NCI-H1694 (cell line): ENCODE measurements around the gene UNC79.
A peak's percentile ranks its signal among the peaks of the same experiment; 100 is the strongest.

ENCODE experiments used
- DNase-seq: peaks from one replicate; lab custom pipeline; 2025; lab: John Stamatoyannopoulos, UW

Gene UNC79

DNA sequence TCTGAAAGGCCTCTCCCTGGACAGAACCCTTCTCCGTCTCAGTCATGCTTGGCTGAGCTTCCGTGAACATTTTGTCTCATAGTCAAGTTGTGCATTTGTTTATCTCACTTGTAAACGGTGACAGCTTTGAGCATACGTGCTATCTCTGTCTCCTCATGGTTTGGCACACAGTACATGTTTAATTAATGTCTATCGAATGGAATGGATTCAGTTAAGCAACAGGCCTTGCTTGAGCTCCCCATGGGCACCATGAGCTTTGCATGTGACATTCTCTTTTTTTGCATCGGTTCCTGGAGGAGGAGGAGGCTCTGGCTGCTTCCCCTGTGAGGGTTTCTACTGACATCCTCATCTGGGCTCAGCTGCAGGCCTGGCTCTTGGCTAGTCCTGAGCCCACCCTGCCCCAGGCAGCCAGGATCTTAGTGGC, 277.6 kb downstream of the UNC79 start:
- no peak for DNase-seq

DNA sequence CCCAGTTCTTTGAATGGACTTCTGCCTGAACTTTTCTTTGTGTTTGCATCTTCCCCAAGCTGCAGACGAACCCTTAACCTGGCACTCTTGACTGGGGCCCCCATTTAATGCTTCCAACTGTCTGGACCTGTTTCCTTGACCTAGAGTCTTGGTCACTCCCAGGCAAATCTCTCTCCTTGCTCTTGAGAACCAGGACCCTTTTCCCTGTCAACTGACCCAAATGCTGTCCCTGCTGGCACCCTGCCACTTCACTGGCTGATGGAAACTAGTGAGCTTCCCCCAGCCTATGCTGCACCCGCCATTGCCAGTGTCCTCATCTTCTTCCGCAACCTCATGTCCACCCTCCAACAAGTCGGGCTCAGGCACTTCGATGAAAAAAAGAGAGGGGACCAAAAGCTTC, 278.1 kb downstream of the UNC79 start:
- DNase-seq: no peak

DNA sequence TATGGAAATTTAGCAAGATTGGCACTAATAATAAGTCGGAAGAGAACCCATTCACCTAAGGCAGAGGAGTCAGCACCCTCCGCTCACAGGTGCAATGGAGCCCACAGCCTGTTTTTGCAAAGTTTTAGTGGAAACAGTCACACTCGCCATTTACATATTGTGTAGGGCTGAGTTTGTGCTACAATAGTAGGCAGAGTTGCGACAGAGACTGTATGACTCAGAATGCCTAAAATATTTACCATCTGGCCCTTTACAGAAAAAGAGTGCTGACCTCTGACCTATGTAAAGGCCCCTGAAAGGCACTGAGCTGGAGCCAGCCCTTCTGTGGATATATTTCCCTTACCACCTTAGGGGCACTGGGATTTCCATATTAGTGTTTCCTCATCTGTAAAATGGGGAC, 278.5 kb downstream of the UNC79 start:
- no peak for DNase-seq

DNA sequence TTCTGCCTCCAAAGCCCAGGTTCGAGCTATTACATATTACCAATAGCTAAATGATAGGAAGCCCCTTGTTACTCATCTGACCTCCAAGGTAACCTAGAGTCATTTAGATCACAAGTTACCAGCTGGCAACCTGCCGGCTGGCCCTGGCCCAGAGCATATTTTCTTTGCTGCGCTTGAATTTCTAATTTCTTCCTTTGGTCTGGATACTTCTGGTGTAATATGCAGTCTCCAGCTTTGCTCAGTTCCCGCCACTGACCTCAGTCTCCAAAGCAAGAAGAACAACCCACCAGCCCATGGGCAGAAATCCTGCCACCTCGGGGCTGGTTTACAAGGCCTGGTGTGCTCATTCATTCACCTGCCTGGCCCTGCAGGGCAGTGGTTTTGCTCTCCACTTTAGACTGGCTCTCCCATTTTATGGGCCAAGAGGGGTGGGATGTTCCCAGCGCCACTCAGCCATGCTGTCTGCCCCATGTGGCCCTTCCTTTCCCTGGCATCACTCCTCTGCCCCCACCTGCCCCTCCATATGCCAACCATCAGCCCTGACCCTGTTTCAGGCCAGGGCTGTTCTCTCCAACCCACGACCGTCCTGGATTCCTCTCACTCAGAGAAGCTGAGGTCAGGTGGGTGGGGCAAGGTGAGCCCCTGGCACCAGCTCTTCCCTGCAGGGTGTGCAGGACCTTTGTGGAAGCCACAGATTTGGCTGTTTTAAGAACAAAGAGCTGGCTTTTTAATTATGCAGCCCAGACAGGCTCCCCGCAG, 281.5 kb downstream of the UNC79 start:
- DNase-seq: peak; percentile 47

DNA sequence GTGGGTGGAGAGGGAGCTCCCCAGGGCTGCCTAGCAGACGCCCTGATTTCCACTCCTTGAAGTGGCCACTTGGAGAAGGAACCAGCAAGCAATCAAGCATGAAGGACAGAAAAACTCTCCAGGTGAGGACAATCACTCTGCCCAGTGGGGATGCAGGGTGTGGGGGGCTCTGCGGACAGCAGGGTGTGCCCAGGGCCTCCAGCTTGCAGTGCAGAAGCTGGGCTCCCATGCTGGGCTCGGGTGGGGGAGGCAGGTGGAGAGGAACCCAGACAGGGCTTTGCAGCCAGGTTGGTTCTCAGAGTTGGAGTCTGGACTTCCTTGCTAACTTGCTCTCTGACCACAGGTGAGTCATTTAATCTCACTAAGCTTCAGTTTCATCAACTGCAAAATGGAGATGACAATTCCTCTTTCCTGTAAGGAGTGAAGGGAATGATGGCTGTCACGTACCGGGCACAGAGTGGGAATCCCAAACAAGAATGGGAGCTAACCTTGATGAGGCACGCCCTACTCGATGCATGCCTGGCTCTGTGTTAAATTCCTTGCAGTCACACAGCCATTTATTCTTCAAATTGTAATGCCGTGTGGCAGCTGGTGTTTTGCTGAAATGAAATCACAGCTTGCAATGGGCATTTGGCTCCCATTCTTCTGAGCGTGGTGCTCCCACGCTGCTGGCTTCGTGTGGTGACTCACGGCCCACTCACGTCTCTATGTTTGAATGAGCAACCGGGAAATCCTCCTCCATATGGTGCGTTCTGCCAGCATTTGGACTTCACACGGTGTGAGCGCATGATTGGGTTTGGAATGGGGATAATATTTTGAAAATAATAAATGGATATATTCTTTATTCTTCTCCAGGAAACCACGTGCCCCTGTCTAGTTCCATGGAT, 282.3 kb downstream of the UNC79 start:
- DNase-seq: peak; percentile 88

DNA sequence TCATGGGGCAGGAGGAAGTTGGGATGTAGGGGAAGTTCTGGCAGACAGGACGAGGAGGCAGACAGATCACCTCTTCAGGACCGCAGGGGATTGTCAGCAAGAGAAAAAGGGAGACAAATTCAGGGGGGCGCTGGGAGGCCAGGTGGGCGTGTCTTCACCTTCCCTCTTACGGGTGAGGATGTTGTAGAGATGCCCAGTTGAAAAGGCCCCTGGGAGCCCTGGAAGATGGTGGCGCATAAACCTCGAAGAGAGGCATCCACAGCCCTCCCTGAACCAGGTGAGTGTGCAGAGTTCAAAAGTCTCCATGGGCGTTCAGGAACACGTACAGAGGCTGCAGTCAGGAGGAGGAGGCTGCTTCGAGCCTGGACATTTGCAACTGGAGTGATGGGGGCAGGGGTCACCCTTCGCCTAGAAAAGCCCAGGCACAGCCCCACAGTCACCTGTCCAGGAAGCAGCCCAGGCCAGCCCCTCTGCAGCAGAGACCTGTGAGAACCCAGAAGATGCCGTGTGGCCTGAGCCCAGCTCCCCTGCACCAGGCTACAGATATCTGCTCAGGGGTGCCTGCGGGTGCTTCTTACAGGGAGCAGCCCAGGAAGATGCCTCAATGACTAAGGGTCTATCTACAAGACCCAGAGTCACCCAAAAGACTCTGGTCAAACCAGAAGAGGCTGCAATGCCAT, 283.1 kb downstream of the UNC79 start:
- no peak for DNase-seq

DNA sequence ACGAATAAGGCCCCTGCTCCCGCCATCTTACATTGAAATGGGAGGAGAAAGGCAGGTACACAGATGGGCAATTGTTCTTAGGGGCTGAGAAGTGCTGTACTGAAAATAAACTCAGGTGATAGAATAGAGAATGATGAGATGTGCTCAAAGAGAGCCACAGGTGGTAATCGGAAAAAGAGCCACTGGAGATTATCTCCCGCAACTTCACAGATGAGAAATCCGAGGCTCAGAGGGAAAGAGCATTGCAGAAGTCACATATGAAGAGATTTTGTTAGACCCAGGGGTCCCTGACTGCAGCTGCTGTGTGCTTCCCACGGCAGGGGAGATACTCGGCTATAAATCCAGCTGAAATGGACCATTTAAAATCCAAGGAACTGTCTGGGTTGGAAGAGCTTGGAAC, 283.9 kb downstream of the UNC79 start:
- no peak for DNase-seq

DNA sequence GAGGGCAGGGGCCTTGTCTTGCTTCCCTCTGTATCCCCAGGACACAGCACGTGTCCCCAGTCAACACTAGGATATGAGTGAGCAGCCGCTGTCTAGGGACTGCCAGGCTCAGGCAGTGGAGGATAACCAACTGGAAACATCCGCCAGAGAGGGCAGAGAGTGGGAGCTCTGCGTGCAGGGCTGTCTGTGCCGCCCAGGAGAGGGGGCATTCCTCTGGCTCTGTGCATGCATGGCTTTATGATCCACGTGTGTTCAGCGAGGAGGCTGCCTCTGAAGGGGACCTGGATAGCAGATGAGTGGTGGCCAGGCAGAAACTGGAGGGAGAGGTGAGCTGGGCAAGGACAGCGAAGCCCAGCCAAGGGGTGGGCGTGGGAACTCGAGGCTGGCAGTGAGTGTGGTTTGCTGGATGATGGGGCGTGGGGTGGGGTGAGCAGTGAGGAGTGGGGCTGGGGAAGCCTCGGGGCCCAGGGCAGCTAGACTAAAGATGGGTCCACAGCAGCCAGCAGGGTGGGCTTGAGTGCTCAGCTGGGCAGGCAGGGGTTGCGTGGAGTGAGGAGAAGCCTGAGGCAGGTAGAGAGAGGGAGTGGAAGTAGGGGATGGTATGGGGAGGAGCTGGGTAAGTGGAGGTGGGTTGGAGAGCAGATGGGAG, 284.7 kb downstream of the UNC79 start:
- DNase-seq: no peak

DNA sequence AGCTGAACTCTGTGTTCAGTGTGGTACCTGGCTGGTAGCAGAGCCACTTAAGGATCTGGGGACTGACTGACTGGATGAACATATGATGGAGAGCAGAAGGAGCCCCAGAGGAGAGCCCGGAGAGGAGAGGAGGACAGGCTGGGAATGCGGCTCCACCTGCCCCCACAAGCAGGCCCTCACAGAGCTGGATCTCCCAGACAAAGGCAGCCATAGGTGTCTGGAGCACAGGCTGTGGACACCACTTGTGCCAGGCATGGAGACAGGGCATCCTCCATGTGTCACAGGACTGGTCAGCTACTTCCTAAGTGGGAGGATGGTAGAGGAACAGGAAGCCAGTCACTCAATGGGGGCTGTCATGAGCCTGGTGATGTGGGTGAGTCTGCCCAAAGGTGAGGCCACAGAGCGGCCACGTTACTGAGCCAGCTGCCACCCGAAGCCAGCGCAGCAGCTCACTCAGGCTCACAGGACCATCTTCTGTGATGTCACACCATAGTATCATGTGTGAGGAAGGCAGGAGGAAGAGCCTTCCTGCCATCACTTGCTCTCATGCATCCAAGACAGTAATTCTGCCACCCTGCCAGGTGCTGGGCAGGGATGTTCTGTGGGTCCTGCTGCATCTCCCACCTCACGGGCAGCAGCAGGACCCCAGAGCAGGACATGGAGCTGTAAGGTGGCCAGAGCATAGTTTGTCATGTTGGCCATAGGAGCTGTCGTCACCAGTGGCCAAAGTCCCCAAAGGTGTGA, 285.4 kb downstream of the UNC79 start:
- DNase-seq: no peak

DNA sequence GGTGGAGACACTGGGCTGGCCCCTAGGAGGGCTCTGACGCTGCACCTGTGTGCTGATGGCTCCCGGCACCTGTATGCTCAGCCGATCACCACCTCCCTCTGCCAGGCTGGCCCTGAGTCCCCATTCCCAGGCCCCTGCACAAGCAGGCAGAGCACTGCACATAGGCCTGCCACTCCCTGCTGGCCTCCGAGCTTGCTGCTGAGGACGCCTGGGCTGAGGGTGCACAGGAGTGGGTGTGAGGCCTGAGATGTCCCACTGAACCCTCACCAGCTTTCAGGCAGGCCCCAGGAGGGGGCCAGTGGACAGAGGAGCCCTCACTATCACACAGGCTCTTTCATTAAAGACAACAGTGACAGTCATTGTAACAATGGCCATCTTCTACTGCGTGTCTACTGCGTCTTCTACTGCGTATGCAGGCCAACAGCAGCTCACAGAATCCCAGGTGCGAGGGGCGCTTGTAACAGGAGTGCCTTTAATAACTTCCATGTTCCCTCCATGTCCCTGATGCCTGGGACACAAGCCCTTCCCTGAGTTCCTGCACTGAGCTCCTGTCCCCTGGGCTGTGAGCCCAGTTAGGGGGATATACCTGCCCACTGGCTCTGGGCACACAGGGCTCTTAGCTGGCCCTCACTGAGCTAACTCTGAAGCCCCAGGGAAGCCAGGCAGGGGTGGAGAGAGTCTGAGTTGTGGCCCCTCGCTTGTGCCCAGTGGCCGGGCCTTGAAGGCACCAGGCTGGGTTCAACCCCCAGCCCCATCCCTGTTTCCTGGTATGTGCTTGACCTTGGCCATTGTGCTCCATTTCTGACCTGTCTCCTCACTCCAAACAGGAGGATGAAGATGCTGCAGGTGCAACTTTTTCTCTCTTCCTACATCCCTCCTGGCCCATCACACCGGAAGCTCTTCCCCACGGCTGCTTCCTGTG, 286.3 kb downstream of the UNC79 start:
- no peak for DNase-seq

DNA sequence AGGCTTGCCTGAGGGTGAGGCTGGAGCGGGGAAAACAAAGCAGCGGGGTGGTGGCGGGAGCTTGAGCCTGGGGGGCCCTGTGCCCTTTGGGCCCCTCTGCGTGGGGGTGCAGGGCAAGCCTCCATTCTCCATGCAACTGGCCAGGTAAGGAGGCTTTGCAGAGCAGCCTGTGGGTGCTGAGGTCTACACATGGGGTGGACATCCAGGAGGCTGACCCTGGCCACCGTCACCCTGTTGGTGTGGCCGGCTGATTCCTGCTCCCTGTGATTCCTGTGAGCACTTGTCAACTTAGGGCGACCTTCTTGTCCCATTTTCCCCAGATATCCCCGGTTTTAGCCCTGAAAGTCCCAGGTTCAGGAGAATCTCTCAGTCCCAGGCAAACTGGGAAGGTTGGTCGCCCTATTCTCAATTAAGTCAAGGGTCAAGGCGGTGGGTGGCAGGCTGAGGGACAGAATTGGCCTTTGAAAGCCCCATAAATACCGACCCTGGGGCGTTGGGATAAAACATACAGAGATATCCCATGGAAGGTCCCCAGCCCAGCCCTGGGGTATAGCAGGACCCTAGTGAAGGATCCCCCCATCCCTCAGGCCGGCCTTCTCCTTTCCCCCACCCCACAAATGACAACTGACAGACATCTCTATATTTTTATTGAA, 287.1 kb downstream of the UNC79 start:
- DNase-seq: no peak

DNA sequence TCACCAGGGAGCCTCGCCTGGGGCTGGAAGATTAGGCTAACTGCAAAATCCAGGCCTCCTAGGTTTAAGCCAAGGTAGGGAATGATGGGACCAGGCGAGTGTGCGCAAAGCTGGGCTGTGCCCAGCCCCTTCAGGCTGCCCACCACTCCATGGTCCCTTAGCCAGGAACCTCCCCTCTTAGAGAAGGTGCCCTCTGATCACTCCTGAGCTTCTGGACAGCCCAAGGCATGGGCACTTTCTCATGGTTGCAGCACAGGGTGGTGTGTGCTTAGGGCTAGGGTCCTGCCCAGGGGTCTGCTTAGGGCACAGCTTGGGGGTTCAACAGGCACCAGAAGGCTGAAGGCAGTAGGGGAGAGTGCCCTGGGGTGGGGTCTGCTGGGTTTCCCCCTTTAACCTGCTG, 288.5 kb downstream of the UNC79 start:
- DNase-seq: no peak

DNA sequence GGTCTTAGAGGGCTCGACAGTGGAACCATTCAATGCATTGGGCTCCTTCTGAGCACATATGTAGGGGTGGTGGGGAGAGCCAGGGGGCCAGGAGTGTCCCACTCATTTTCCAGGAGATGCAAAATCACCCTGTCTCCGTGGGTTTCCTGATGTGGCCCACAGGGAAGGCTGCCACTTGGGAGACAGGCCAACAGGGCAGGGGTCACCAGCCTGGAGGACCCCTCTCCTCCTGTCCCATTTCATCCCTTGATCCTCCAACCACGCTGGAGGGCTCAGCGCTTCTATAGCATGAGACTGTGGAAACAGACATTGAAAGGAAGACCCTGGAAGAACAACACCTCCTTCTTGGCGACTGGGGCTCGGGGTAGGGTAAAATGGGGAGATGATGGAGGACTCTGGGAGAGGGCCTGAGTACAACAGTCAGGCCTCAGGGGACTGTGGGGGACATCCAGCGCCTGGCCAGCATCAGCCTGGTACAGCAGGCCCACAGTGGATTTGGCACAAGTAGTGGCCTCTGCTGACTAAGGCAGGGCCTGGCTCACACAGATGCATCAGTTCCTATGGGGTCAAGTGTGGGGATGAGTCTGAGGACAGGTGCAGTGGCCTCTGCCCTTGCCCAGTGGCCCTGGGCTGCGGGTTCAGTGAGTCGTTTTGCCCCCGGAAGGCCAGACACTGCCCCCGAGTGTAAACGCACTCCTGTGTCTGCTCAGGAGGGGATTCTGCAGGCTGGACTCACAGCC, 289.5 kb downstream of the UNC79 start:
- no peak for DNase-seq

DNA sequence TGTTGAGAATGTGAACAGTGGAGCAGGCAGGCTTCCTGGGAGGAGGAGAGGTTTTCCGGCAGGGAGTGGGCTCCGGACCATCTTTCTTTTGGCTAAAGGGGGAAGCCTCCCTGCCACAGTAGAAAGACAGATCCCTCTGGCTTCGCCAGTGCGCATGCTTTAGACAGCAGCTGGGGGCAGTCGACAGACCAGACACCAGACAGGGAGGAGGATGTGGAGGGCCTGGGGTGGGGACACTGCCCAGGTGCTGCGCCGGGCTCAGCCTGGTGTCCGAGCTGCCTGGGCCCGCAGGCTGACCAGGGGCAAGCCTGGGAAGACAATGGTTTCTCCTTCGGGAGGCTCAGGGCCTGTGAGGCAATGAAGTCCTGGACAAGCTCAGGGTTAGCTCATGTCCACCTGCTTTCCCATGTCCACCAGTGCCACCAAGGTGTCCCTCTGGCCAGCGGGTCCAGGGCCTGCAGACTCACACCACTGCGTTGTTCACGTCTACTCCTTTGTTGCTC, 290.3 kb downstream of the UNC79 start:
- DNase-seq: no peak

DNA sequence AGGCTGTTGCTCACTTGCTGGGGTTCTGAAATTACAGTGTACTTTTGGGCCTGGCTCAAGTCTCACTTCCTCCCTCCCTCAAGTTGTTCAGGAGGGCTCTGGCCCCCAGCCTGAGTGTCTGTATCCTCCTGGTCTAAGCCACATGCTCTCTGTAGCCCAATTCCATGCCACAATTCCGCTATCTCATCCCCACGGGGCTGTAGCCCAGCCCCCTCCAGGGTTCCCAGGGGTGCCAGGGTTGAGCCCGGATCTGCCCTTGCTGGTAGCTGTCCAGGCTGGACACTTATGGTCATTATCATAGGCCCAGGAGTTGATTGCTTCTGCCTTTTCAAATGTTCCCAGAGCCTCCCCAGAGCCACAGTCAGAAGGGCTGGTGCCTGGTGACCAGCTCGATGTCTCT, 292.3 kb downstream of the UNC79 start:
- no peak for DNase-seq

DNA sequence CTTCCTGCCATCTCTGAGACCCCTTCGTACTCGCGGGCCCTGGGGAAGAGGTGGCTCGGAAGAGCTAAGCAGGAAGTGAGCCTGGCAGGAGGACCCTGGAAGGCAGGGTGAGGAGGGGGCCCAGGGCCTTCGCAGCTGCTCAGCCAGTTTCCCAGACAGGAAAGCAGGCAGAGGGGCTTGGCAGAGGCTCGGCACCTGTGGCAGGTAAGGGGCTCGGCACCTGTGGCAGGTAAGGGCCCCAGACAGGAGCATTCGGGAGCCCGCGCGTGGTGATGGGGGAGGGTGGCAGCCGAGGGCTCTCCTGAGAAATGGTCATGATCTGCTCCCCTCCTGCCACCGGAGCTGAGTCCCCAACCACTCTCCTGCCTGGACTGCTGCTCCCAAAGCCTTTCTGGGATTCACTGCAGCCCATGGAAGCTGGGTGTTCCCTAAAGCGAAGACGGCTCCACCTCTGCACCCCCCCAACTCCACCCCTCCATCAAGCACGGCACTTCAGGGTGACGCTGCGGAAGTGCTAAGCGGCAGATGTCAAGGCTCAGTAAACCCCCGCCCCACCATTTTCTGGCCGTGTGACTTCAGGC, 294.4 kb downstream of the UNC79 start:
- no peak for DNase-seq

DNA sequence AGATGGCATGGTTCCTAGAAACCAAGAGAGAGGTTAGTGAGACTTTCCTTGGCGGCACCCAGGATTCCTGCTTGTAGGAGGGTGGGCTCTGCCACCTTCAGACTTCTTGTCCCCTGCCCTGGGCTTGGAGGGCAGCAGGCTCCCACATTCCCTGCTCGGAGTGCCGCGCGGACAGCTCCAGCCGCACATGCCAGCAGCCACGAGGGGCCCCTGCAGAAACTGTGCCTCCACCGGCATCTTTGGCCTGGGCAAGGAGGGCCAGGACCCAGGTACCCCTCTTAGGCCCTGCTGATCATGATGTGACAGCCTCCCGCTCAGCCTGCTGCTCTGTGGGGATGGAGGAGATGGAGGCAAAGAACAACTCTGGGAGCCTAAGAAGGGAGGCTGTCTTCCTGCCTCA, 295.3 kb downstream of the UNC79 start:
- DNase-seq: no peak

DNA sequence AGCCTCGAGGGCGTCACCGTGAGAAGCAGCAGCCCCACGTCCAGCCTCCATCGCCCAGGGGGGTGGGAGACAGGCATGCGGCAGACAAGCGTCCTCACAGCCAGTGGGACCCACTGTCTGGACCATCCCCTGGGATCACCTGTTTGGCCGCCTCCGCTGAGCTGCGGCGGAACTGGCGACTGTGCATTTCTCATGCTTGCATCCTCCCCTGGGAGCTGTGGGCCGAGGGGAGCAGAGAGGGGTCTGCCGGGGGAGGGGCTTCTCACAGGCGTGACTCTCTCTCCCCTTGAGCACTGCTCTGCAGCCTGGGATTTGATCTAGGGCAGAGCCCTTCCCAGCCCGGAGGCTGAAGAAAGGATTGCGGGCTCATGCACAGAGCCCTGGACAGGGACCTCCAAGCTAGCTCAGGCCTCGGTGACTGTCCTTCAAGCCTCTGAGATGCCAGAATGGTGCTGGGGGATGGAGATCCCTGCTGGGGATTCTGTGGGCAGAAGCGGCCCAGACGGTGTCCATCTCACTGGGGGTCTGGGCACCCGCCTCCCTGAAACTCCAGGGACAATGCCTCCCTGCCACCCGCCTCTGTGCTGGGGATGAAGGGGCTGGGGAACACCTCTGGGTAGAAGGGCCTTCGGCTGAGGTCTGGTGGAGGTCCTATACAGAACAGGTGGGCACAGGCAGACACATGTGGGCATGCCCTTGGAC, 296.5 kb downstream of the UNC79 start:
- DNase-seq: no peak
